Measurements from ENCODE around the gene PC. TPM values are rescaled to one million over a fixed set of nuclear protein-coding genes. Genes with fewer than 3 reads are reported as not detected.

The PC gene
- polyA plus RNA-seq, 2 of the 4 experiments (the other 2 are of a cell fraction), result 14.2 to 45.9 TPM

GRCh38 chr11:66844496-66845142, 113.6 kb downstream of the PC start:
- ChIA-PET CTCF (interaction anchor here (0.6 to 5.5 kb wide), 11 partner anchors 9 to 436 kb away, joined by 3 to 30 read pairs (median 4); partner anchors contain the start of genes C11orf86 and MRPL11), POLR2A (interaction anchor here (1.3 to 4.9 kb wide), 3 partner anchors 9 to 444 kb away, joined by 3 to 53 read pairs (median 6); partner anchors contain the start of gene SYT12)
- peak overlapping the region; percentile 95 for H3K4me3 ChIP-seq
- H3K9me3 ChIP-seq, result no peaks in the 10 kb centered on the region
- TF ChIP-seq MYC (IDR thresholded peaks at IDR 0.05; ENCODE audit: borderline replicate concordance, low read length), result no peak
- no peak for TF ChIP-seq KDM1A (IDR thresholded peaks at IDR 0.05; ENCODE audit: low read depth)
- no peak for TF ChIP-seq RAD21 (conservative IDR thresholded peaks at IDR 0.05 in 1 of 2, IDR thresholded peaks at IDR 0.05 in 1 of 2)
- no peak for TF ChIP-seq CBX2 (IDR thresholded peaks at IDR 0.05; ENCODE audit: borderline replicate concordance, low read depth)
- TF ChIP-seq, protein P1, sequence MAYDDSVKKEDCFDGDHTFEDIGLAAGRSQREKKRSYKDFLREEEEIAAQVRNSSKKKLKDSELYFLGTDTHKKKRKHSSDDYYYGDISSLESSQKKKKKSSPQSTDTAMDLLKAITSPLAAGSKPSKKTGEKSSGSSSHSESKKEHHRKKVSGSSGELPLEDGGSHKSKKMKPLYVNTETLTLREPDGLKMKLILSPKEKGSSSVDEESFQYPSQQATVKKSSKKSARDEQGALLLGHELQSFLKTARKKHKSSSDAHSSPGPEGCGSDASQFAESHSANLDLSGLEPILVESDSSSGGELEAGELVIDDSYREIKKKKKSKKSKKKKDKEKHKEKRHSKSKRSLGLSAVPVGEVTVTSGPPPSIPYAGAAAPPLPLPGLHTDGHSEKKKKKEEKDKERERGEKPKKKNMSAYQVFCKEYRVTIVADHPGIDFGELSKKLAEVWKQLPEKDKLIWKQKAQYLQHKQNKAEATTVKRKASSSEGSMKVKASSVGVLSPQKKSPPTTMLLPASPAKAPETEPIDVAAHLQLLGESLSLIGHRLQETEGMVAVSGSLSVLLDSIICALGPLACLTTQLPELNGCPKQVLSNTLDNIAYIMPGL (CRISPR knock-in tag; IDR thresholded peaks at IDR 0.05; ENCODE audit: borderline replicate concordance), result no peak
- TF ChIP-seq, protein P2, sequence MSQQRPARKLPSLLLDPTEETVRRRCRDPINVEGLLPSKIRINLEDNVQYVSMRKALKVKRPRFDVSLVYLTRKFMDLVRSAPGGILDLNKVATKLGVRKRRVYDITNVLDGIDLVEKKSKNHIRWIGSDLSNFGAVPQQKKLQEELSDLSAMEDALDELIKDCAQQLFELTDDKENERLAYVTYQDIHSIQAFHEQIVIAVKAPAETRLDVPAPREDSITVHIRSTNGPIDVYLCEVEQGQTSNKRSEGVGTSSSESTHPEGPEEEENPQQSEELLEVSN (IDR thresholded peaks at IDR 0.05; ENCODE audit: borderline replicate concordance, low read depth), result no peak
- no peak for TF ChIP-seq HOXB5 (CRISPR knock-in tag; IDR thresholded peaks at IDR 0.05)
- FAIRE-seq (no peak), ATAC-seq (no peak), DNase-seq (ENCODE audit: low read depth in 1 of 2, low spot score in 1 of 2) (no peak)
- WGBS (ENCODE audit: missing lambda C conversion rate), result 89% methylated on average over 12 of the region's 12 CpGs
- H3K27ac ChIP-seq, result peak overlapping the region in 1 of 2 experiments; percentile 99; a peak in 3 of 6 replicates
- peaks cover 45% of the 10 kb centered on the region for H3K4me1 ChIP-seq
- peak overlapping the region; percentile 99 for H3K4me2 ChIP-seq

GRCh38 chr11:66843776-66844495, 114.2 kb downstream of the PC start:
- peak in 1 of 2 experiments; percentile 2; a peak in 2 of 6 replicates for ATAC-seq
- TF ChIP-seq MYC (IDR thresholded peaks at IDR 0.05; ENCODE audit: borderline replicate concordance, low read length) (no peak), EP300 (IDR thresholded peaks at IDR 0.05) (no peak), ZFP36 (IDR thresholded peaks at IDR 0.05; ENCODE audit: borderline replicate concordance, partially characterized antibody) (no peak), HOXB13 (CRISPR knock-in tag; IDR thresholded peaks at IDR 0.05; ENCODE audit: low read depth) (no peak), USF2 (IDR thresholded peaks at IDR 0.05) (0 out of 2 replicates have a peak, but pooled peaks have one; percentile 15)
- TF ChIP-seq, protein P2 (IDR thresholded peaks at IDR 0.05; ENCODE audit: borderline replicate concordance, low read depth), result no peak
- TF ChIP-seq, protein P3, sequence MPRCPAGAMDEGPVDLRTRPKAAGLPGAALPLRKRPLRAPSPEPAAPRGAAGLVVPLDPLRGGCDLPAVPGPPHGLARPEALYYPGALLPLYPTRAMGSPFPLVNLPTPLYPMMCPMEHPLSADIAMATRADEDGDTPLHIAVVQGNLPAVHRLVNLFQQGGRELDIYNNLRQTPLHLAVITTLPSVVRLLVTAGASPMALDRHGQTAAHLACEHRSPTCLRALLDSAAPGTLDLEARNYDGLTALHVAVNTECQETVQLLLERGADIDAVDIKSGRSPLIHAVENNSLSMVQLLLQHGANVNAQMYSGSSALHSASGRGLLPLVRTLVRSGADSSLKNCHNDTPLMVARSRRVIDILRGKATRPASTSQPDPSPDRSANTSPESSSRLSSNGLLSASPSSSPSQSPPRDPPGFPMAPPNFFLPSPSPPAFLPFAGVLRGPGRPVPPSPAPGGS (IDR thresholded peaks at IDR 0.05), result no peak
- FAIRE-seq, result no peak
- H3K4me2 ChIP-seq, result peak overlapping the region; percentile 99
- H3K9me3 ChIP-seq, result no peaks in the 10 kb centered on the region
- ChIA-PET CTCF (interaction anchor here (0.6 to 5.5 kb wide), 12 partner anchors 9 to 435 kb away, joined by 3 to 30 read pairs (median 4); partner anchors contain the start of genes C11orf86 and MRPL11), POLR2A (interaction anchor here (0.6 to 4.9 kb wide), 17 partner anchors 10 to 444 kb away, joined by 3 to 53 read pairs (median 4); partner anchors contain the start of genes RBM4, RBM4B and SYT12)
- H3K4me1 ChIP-seq, result peaks cover 45% of the 10 kb centered on the region
- H3K27ac ChIP-seq, result peak overlapping the region; percentile 98 to 99
- peak overlapping the region; percentile 95 for H3K4me3 ChIP-seq
- DNase-seq (ENCODE audit: low read depth in 1 of 2, low spot score in 1 of 2), result no peak
- 16% methylated on average over 7 of the region's 16 CpGs for WGBS (ENCODE audit: missing lambda C conversion rate)
